ELR (cell line): Measurements from ENCODE around the gene SUPT3H.
A peak's percentile ranks its signal among the peaks of the same experiment; 100 is the strongest.
"Not testable (repeated sequence)": the region's sequence is repeated elsewhere in the genome, so short reads cannot be mapped to it uniquely, and the experiment has no call there.

Source experiments
- DNase-seq: peaks from one replicate; pipeline ENCODE4 v3.0.0-alpha.2; 2015; ENCODE audit warnings: low read depth

SUPT3H gene

GRCh38 chr6:44898296-44898930, 479.3 kb downstream of the SUPT3H start:
- DNase-seq = no peak

- DNase-seq = no peak
Measured at GRCh38 chr6:44897316-44897715, 480.4 kb downstream of the SUPT3H start.

GRCh38 chr6:44896701-44897100, 481.0 kb downstream of the SUPT3H start:
- no peak for DNase-seq

GRCh38 chr6:44892579-44892978, 485.2 kb downstream of the SUPT3H start:
- no peak for DNase-seq

GRCh38 chr6:44879071-44879470, 498.7 kb downstream of the SUPT3H start:
- not testable (repeated sequence) for DNase-seq

- DNase-seq = not testable (repeated sequence)
Measured at GRCh38 chr6:44876638-44877037, 501.1 kb downstream of the SUPT3H start.

- no peak for DNase-seq
Measured at GRCh38 chr6:44869321-44869897, 508.3 kb downstream of the SUPT3H start.

- no peak for DNase-seq
Measured at GRCh38 chr6:44868910-44869309, 508.8 kb downstream of the SUPT3H start.

- DNase-seq = no peak
Measured at GRCh38 chr6:44868335-44868668, 509.4 kb downstream of the SUPT3H start.

- no peak for DNase-seq
Measured at GRCh38 chr6:44867571-44868334, 510.0 kb downstream of the SUPT3H start.

GRCh38 chr6:44865184-44865583, 512.5 kb downstream of the SUPT3H start:
- not testable (repeated sequence) for DNase-seq

- DNase-seq = no peak
Measured at GRCh38 chr6:44859901-44860410, 517.8 kb downstream of the SUPT3H start.

GRCh38 chr6:44858998-44859397, 518.7 kb downstream of the SUPT3H start:
- peak; percentile 6 for DNase-seq

GRCh38 chr6:44856479-44856878, 521.3 kb downstream of the SUPT3H start:
- no peak for DNase-seq

- peak; percentile 5 for DNase-seq
Measured at GRCh38 chr6:44855562-44856411, 521.9 kb downstream of the SUPT3H start.

- DNase-seq = no peak
Measured at GRCh38 chr6:44854712-44855443, 522.9 kb downstream of the SUPT3H start.

GRCh38 chr6:44851176-44851575, 526.6 kb downstream of the SUPT3H start:
- DNase-seq = peak; percentile 8

- no peak for DNase-seq
Measured at GRCh38 chr6:44850312-44850711, 527.4 kb downstream of the SUPT3H start.

- DNase-seq = no peak
Measured at GRCh38 chr6:44849806-44850205, 527.9 kb downstream of the SUPT3H start.

GRCh38 chr6:44843734-44844133, 534.0 kb downstream of the SUPT3H start:
- DNase-seq = no peak

GRCh38 chr6:44842616-44843015, 535.1 kb downstream of the SUPT3H start:
- DNase-seq = peak; percentile 5

GRCh38 chr6:44841829-44842228, 535.9 kb downstream of the SUPT3H start:
- no peak for DNase-seq
